ENCODE results near the gene RPS27A. TPM values are rescaled to one million over a fixed set of nuclear protein-coding genes. Genes with fewer than 3 reads are reported as not detected.

The RPS27A gene
- total and polyA plus RNA-seq, 10 of the 15 experiments (the other 5 are each of a cell fraction or from before 2014, with no cell fraction given), result 1,460 to 4,705 (median 1,996) TPM

GRCh38 chr2:55268907-55269644 is 36.6 kb downstream of the RPS27A start, which contains the start of gene MTIF2 (continued):
- peak; percentile 90 for TF ChIP-seq RUNX3 (IDR thresholded peaks at IDR 0.05; ENCODE audit: low read length)
- peak; percentile 78; the same call in 1 of the 2 replicates for TF ChIP-seq HDGF (IDR thresholded peaks at IDR 0.05)
- peak; percentile 81 for TF ChIP-seq TCF12 (IDR thresholded peaks at IDR 0.05; ENCODE audit: low read depth, low read length)
- TF ChIP-seq, protein P1, sequence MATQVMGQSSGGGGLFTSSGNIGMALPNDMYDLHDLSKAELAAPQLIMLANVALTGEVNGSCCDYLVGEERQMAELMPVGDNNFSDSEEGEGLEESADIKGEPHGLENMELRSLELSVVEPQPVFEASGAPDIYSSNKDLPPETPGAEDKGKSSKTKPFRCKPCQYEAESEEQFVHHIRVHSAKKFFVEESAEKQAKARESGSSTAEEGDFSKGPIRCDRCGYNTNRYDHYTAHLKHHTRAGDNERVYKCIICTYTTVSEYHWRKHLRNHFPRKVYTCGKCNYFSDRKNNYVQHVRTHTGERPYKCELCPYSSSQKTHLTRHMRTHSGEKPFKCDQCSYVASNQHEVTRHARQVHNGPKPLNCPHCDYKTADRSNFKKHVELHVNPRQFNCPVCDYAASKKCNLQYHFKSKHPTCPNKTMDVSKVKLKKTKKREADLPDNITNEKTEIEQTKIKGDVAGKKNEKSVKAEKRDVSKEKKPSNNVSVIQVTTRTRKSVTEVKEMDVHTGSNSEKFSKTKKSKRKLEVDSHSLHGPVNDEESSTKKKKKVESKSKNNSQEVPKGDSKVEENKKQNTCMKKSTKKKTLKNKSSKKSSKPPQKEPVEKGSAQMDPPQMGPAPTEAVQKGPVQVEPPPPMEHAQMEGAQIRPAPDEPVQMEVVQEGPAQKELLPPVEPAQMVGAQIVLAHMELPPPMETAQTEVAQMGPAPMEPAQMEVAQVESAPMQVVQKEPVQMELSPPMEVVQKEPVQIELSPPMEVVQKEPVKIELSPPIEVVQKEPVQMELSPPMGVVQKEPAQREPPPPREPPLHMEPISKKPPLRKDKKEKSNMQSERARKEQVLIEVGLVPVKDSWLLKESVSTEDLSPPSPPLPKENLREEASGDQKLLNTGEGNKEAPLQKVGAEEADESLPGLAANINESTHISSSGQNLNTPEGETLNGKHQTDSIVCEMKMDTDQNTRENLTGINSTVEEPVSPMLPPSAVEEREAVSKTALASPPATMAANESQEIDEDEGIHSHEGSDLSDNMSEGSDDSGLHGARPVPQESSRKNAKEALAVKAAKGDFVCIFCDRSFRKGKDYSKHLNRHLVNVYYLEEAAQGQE (IDR thresholded peaks at IDR 0.05; ENCODE audit: low read depth, low read length), result 0 out of 2 replicates have a peak, but pooled peaks have one; percentile 43
- no peak for TF ChIP-seq JUND (IDR thresholded peaks at IDR 0.05; ENCODE audit: low read depth, low read length)
- peak; percentile 70 for TF ChIP-seq CREB1 (IDR thresholded peaks at IDR 0.05; ENCODE audit: low read depth)
- TF ChIP-seq, protein P2, sequence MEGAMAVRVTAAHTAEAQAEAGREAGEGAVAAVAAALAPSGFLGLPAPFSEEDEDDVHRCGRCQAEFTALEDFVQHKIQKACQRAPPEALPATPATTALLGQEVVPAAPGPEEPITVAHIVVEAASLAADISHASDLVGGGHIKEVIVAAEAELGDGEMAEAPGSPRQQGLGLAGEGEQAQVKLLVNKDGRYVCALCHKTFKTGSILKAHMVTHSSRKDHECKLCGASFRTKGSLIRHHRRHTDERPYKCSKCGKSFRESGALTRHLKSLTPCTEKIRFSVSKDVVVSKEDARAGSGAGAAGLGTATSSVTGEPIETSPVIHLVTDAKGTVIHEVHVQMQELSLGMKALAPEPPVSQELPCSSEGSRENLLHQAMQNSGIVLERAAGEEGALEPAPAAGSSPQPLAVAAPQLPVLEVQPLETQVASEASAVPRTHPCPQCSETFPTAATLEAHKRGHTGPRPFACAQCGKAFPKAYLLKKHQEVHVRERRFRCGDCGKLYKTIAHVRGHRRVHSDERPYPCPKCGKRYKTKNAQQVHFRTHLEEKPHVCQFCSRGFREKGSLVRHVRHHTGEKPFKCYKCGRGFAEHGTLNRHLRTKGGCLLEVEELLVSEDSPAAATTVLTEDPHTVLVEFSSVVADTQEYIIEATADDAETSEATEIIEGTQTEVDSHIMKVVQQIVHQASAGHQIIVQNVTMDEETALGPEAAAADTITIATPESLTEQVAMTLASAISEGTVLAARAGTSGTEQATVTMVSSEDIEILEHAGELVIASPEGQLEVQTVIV (IDR thresholded peaks at IDR 0.05; ENCODE audit: borderline replicate concordance, partially characterized antibody), result peak; percentile 60
- peak; percentile 94 for TF ChIP-seq YY1 (IDR thresholded peaks at IDR 0.05; ENCODE audit: low read depth, low read length)
- peak; percentile 87 for TF ChIP-seq RELA (IDR thresholded peaks at IDR 0.05; ENCODE audit: borderline replicate concordance, partially characterized antibody)
- peak; percentile 79; the same call in 1 of the 2 replicates for TF ChIP-seq CBFB (IDR thresholded peaks at IDR 0.05; ENCODE audit: low read depth)
- TF ChIP-seq SMAD5 (IDR thresholded peaks at IDR 0.05; ENCODE audit: low read depth), result peak; percentile 93
- TF ChIP-seq, protein P3, sequence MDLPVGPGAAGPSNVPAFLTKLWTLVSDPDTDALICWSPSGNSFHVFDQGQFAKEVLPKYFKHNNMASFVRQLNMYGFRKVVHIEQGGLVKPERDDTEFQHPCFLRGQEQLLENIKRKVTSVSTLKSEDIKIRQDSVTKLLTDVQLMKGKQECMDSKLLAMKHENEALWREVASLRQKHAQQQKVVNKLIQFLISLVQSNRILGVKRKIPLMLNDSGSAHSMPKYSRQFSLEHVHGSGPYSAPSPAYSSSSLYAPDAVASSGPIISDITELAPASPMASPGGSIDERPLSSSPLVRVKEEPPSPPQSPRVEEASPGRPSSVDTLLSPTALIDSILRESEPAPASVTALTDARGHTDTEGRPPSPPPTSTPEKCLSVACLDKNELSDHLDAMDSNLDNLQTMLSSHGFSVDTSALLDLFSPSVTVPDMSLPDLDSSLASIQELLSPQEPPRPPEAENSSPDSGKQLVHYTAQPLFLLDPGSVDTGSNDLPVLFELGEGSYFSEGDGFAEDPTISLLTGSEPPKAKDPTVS (IDR thresholded peaks at IDR 0.05; ENCODE audit: low read depth, low read length), result 0 out of 2 replicates have a peak, but pooled peaks have one; percentile 52
- 0 out of 2 replicates have a peak, but pooled peaks have one; percentile 47 for TF ChIP-seq DPF2 (IDR thresholded peaks at IDR 0.05)
- TF ChIP-seq, protein P4, sequence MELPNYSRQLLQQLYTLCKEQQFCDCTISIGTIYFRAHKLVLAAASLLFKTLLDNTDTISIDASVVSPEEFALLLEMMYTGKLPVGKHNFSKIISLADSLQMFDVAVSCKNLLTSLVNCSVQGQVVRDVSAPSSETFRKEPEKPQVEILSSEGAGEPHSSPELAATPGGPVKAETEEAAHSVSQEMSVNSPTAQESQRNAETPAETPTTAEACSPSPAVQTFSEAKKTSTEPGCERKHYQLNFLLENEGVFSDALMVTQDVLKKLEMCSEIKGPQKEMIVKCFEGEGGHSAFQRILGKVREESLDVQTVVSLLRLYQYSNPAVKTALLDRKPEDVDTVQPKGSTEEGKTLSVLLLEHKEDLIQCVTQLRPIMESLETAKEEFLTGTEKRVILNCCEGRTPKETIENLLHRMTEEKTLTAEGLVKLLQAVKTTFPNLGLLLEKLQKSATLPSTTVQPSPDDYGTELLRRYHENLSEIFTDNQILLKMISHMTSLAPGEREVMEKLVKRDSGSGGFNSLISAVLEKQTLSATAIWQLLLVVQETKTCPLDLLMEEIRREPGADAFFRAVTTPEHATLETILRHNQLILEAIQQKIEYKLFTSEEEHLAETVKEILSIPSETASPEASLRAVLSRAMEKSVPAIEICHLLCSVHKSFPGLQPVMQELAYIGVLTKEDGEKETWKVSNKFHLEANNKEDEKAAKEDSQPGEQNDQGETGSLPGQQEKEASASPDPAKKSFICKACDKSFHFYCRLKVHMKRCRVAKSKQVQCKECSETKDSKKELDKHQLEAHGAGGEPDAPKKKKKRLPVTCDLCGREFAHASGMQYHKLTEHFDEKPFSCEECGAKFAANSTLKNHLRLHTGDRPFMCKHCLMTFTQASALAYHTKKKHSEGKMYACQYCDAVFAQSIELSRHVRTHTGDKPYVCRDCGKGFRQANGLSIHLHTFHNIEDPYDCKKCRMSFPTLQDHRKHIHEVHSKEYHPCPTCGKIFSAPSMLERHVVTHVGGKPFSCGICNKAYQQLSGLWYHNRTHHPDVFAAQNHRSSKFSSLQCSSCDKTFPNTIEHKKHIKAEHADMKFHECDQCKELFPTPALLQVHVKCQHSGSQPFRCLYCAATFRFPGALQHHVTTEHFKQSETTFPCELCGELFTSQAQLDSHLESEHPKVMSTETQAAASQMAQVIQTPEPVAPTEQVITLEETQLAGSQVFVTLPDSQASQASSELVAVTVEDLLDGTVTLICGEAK (IDR thresholded peaks at IDR 0.05; ENCODE audit: borderline replicate concordance), result peak; percentile 99
- no peak; the same call in 1 of the 2 replicates for TF ChIP-seq JUNB (IDR thresholded peaks at IDR 0.05)
- TF ChIP-seq, protein P5, sequence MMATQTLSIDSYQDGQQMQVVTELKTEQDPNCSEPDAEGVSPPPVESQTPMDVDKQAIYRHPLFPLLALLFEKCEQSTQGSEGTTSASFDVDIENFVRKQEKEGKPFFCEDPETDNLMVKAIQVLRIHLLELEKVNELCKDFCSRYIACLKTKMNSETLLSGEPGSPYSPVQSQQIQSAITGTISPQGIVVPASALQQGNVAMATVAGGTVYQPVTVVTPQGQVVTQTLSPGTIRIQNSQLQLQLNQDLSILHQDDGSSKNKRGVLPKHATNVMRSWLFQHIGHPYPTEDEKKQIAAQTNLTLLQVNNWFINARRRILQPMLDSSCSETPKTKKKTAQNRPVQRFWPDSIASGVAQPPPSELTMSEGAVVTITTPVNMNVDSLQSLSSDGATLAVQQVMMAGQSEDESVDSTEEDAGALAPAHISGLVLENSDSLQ (IDR thresholded peaks at IDR 0.05), result peak; percentile 76
- TF ChIP-seq ESRRA (IDR thresholded peaks at IDR 0.05; ENCODE audit: low read length), result no peak

All from GM12878 (cell line).